VCaP (cell line): ENCODE results near the gene SNX33.

ENCODE experiments used
- H3K27ac ChIP-seq: fragments of 450-650 bp; 2 replicates; pipeline ENCODE4 v1.5.1; 2017
- CTCF ChIP-seq: fragments of 450-650 bp; conservative IDR thresholded peaks from 2 replicates; pipeline ENCODE4 v1.5.1; 2017; ENCODE audit warnings: mild to moderate bottlenecking, moderate library complexity

SNX33 gene

GRCh38 chr15:75669191-75669878, 21.6 kb downstream of the SNX33 start:
- no peak overlapping the region for H3K27ac ChIP-seq
- no peak for TF ChIP-seq CTCF

- no peak overlapping the region for H3K27ac ChIP-seq
- no peak for TF ChIP-seq CTCF
These were observed 22.1 kb downstream of the SNX33 start for GRCh38 chr15:75669879-75670212.

- no peak overlapping the region for H3K27ac ChIP-seq
- no peak for TF ChIP-seq CTCF
These were observed 24.3 kb downstream of the SNX33 start for GRCh38 chr15:75671730-75672602.

- no peak for TF ChIP-seq CTCF
- H3K27ac ChIP-seq, result no peak overlapping the region; the same call in 1 of the 2 replicates
These were observed 25.1 kb downstream of the SNX33 start for GRCh38 chr15:75672646-75673425.

- no peak for TF ChIP-seq CTCF
- no peak overlapping the region; the same call in 1 of the 2 replicates for H3K27ac ChIP-seq
These were observed 25.9 kb downstream of the SNX33 start for GRCh38 chr15:75673426-75674235.

- TF ChIP-seq CTCF, result no peak
- H3K27ac ChIP-seq, result no peak overlapping the region
These were observed 26.7 kb downstream of the SNX33 start for GRCh38 chr15:75674366-75674765.
